GM23338 (cell line): ENCODE results near the gene GART.

Source experiments
- CREB1 ChIP-seq: fragments of 250-450 bp; sonication (Bioruptor Pico); IDR thresholded peaks from 2 replicates; pipeline ENCODE4 v1.5.0; 2020; ENCODE audit warnings: low read depth, mild to moderate bottlenecking, moderate library complexity
- CTCF ChIP-seq, 2 experiments: fragments of 200-600 bp in 1 of 2; sonication (generic) in 1 of 2; conservative IDR thresholded peaks; 2 replicates each; pipeline versions ENCODE4 v1.5.1 to v1.6.1; 2016 to 2017; ENCODE audit warnings: antibody characterized with exemption in 2 of 2, low read depth in 2 of 2, mild to moderate bottlenecking in 2 of 2, moderate library complexity in 1 of 2
- ETS1 ChIP-seq: IDR thresholded peaks from 2 replicates; pipeline ENCODE4 v1.6.1; 2016; ENCODE audit warnings: antibody characterized with exemption
- EZH2 ChIP-seq: fragments of 200-600 bp; sonication (generic); IDR thresholded peaks from one replicate; pipeline ENCODE4 v1.8.0; 2017; ENCODE audit warnings: antibody characterized with exemption, mild to moderate bottlenecking, low read depth; ENCODE audit not compliant: unreplicated experiment
- EZH2phosphoT487 ChIP-seq: fragments of 200-600 bp; sonication (generic); IDR thresholded peaks from one replicate; pipeline ENCODE4 v1.8.1; 2018; ENCODE audit warnings: antibody characterized with exemption; ENCODE audit not compliant: unreplicated experiment
- JUNB ChIP-seq: IDR thresholded peaks from one replicate; pipeline ENCODE4 v1.6.1; 2016; ENCODE audit warnings: antibody characterized with exemption; ENCODE audit not compliant: unreplicated experiment
- NANOG ChIP-seq: IDR thresholded peaks from 2 replicates; pipeline ENCODE4 v1.6.1; 2016; ENCODE audit warnings: antibody characterized with exemption, borderline replicate concordance
- POLR2AphosphoS5 ChIP-seq: IDR thresholded peaks from 2 replicates; pipeline ENCODE4 v1.6.1; 2016; ENCODE audit warnings: antibody characterized with exemption, low read depth
- REST ChIP-seq: IDR thresholded peaks from one replicate; pipeline ENCODE4 v1.6.1; 2018; ENCODE audit warnings: antibody characterized with exemption; ENCODE audit not compliant: unreplicated experiment
- ZNF114 ChIP-seq: fragments of 250-450 bp; sonication (Bioruptor Pico); IDR thresholded peaks from 2 replicates; pipeline ENCODE4 v1.5.0; 2020; ENCODE audit warnings: mild to moderate bottlenecking, moderate library complexity

GRCh38 chr21:33522297-33522952 lies 19.5 kb downstream of the GART start:
- TF ChIP-seq CTCF (conservative IDR thresholded peaks at IDR 0.05; ENCODE audit: low read depth in 2 of 2): no peak
- no peak for TF ChIP-seq ZNF114 (CRISPR knock-in tag)
- TF ChIP-seq CREB1 (CRISPR knock-in tag): no peak
- TF ChIP-seq EZH2: no peak
- no peak for TF ChIP-seq JUNB
- no peak for TF ChIP-seq REST
- TF ChIP-seq ETS1: no peak
- TF ChIP-seq POLR2AphosphoS5: no peak
- no peak for TF ChIP-seq EZH2phosphoT487
- no peak for TF ChIP-seq NANOG
